ENCODE measurements around the gene ASTL. TPM values are rescaled to one million over a fixed set of nuclear protein-coding genes. Genes with fewer than 3 reads are reported as not detected.
A peak's percentile ranks its signal among the peaks of the same experiment; 100 is the strongest.

Gene ASTL
- total RNA-seq, 1 donor from 2014 or later, result not detected

GRCh38 chr2:96154506-96155380, 16.4 kb upstream of the ASTL start:
- DNase-seq (ENCODE audit: low spot score), result no peak
- no peak overlapping the region for H3K9ac ChIP-seq
- H3K4me3 Mint-ChIP-seq, result no peak overlapping the region
- no peak overlapping the region for H2AFZ ChIP-seq (replicated peaks)
- no peaks in the 10 kb centered on the region for H3K9me3 Mint-ChIP-seq
- H3K36me3 Mint-ChIP-seq, result no peaks in the 10 kb centered on the region
- H4K20me1 ChIP-seq (ENCODE audit: low read depth), result no peaks in the 10 kb centered on the region
- H3K9me3 ChIP-seq (ENCODE audit: low read depth), result no peaks in the 10 kb centered on the region
- no peak overlapping the region for H3K27ac ChIP-seq
- H3K79me2 ChIP-seq (ENCODE audit: low read depth), result no peaks in the 10 kb centered on the region
- H3K4me1 Mint-ChIP-seq, result peaks cover 35% of the 10 kb centered on the region
- no peak overlapping the region for H3K4me2 ChIP-seq
- H3K27me3 Mint-ChIP-seq (ENCODE audit: insufficient read depth, low read depth), result peaks cover 13% of the 10 kb centered on the region
- H3K4me3 ChIP-seq, result no peak overlapping the region
- H3K27me3 ChIP-seq, result no peaks in the 10 kb centered on the region
- peaks cover 15% of the 10 kb centered on the region for H3K4me1 ChIP-seq
- no peak for TF ChIP-seq EZH2 (IDR thresholded peaks at IDR 0.05)
- H3K36me3 ChIP-seq, result no peaks in the 10 kb centered on the region
- H3K27ac Mint-ChIP-seq, result no peak overlapping the region
- H3F3A ChIP-seq (ENCODE audit: low read depth), result peaks cover 6% of the 10 kb centered on the region

DNA sequence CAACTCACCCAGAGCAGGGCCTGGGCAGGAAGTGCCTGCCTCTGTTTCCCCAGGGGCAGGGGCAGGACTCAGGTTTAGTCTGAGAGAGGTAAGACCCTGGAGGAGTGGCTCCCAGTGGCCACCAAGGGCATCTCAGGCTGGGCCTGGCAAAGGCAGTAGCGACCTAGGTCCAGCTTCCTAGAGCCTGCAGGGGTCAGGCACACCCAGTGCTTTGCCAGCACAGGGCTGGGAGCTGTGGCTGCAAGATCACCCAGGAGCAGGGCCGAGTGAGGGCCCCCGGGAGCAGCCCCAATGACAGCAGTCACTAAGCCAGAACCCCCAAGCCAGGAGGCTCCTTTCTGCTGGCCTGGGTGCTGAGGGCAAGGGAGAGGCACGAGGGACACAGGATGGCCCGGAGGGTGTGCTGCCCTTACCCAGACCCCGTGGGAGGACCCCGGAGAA, 15.7 kb upstream of the ASTL start:
- H3K4me3 Mint-ChIP-seq, result no peak overlapping the region
- TF ChIP-seq CTCF (IDR thresholded peaks at IDR 0.05), result no peak
- no peak for TF ChIP-seq EZH2phosphoT487 (IDR thresholded peaks at IDR 0.05)
- TF ChIP-seq EZH2 (IDR thresholded peaks at IDR 0.05), result no peak
- Histone ChIP-seq H3K79me2 (ENCODE audit: low read depth) (no peaks in the 10 kb centered on the region), H2AFZ (replicated peaks) (no peak overlapping the region), H3K9ac (no peak overlapping the region), H3F3A (ENCODE audit: low read depth) (peaks cover 6% of the 10 kb centered on the region), H3K27ac (no peak overlapping the region), H4K20me1 (ENCODE audit: low read depth) (no peaks in the 10 kb centered on the region), H3K4me1 (peaks cover 15% of the 10 kb centered on the region), H3K4me3 (no peak overlapping the region), H3K27me3 (no peaks in the 10 kb centered on the region), H3K9me3 (ENCODE audit: low read depth) (no peaks in the 10 kb centered on the region), H3K36me3 (no peaks in the 10 kb centered on the region), H3K4me2 (no peak overlapping the region)
- DNase-seq (ENCODE audit: low spot score), result no peak
- peaks cover 38% of the 10 kb centered on the region for H3K4me1 Mint-ChIP-seq
- H3K36me3 Mint-ChIP-seq, result no peaks in the 10 kb centered on the region
- H3K9me3 Mint-ChIP-seq, result no peaks in the 10 kb centered on the region
- peaks cover 10% of the 10 kb centered on the region for H3K27me3 Mint-ChIP-seq (ENCODE audit: insufficient read depth, low read depth)
- no peak overlapping the region for H3K27ac Mint-ChIP-seq

- H3K27me3 ChIP-seq, result no peaks in the 10 kb centered on the region
- H3K4me3 ChIP-seq, result no peak overlapping the region
- DNase-seq (ENCODE audit: low spot score), result no peak
- H3F3A ChIP-seq (ENCODE audit: low read depth), result peaks cover 6% of the 10 kb centered on the region
- Mint-ChIP-seq H3K27me3 (ENCODE audit: insufficient read depth, low read depth) (peaks cover 9% of the 10 kb centered on the region), H3K36me3 (no peaks in the 10 kb centered on the region), H3K9me3 (no peaks in the 10 kb centered on the region), H3K4me1 (peaks cover 42% of the 10 kb centered on the region), H3K27ac (peak overlapping the region; percentile 86), H3K4me3 (no peak overlapping the region)
- H3K79me2 ChIP-seq (ENCODE audit: low read depth), result no peaks in the 10 kb centered on the region
- no peak for TF ChIP-seq EZH2 (IDR thresholded peaks at IDR 0.05)
- no peak for TF ChIP-seq EZH2phosphoT487 (IDR thresholded peaks at IDR 0.05)
- no peak for TF ChIP-seq CTCF (IDR thresholded peaks at IDR 0.05)
- H3K4me1 ChIP-seq, result peaks cover 22% of the 10 kb centered on the region
- H3K4me2 ChIP-seq, result no peak overlapping the region
- H3K9me3 ChIP-seq (ENCODE audit: low read depth), result no peaks in the 10 kb centered on the region
- no peak overlapping the region for H2AFZ ChIP-seq (replicated peaks)
- no peaks in the 10 kb centered on the region for H4K20me1 ChIP-seq (ENCODE audit: low read depth)
- no peaks in the 10 kb centered on the region for H3K36me3 ChIP-seq
- no peak overlapping the region for H3K9ac ChIP-seq
- H3K27ac ChIP-seq, result no peak overlapping the region
Observed at GRCh38 chr2:96153291-96153713, 15.0 kb upstream of the ASTL start.

All from neural progenitor cell (in vitro differentiated cells).